Hematopoietic multipotent progenitor cell treated with erythropoietin and hydrocortisone succinate and interleukin-3 and kit ligand, for 8 days (in vitro differentiated cells): ENCODE results near the gene AFDN.

Source experiments
- DNase-seq: peaks from one replicate; pipeline ENCODE4 v3.0.0-alpha.2; 2015

The AFDN gene

DNA sequence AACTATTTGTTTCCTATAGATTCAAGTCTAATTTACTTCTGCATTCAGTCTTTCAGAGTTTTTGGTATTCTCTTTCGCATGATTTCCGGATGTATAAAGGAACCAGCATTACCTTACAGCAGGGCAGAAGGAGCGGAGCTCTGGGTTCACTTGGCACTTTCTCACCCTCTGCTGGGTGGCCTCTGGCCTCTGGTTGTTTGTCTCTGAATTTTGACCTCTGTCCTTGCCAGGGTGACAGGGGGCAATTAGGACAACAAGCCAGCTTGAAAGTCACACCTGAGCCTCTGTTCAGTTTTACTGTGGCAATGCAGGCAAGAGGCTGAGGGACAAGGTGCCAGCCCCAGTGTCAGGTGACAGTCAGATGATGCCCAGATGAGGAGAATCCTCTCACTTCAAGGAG is 101.4 kb downstream of the AFDN start:
- DNase-seq, result no peak

DNA sequence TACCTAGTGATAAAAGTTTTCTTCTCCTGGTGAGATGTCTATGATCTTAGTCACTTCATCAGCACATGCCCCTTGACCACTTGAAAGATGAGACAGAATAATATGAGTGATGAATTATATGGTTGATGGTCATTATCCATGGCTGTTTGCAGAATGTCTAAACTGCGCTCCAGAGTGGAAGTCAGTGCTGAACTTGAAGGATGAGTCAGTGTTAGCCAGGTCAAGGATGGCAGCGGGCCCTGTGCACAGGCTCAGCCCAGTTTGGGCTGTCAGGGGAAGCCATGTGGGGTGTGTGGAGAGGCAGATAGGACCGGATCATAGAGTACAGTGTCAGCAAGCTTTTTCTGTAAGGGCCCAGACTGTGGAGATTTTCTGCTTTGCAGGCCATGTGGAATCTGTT is 103.6 kb downstream of the AFDN start:
- no peak for DNase-seq

DNA sequence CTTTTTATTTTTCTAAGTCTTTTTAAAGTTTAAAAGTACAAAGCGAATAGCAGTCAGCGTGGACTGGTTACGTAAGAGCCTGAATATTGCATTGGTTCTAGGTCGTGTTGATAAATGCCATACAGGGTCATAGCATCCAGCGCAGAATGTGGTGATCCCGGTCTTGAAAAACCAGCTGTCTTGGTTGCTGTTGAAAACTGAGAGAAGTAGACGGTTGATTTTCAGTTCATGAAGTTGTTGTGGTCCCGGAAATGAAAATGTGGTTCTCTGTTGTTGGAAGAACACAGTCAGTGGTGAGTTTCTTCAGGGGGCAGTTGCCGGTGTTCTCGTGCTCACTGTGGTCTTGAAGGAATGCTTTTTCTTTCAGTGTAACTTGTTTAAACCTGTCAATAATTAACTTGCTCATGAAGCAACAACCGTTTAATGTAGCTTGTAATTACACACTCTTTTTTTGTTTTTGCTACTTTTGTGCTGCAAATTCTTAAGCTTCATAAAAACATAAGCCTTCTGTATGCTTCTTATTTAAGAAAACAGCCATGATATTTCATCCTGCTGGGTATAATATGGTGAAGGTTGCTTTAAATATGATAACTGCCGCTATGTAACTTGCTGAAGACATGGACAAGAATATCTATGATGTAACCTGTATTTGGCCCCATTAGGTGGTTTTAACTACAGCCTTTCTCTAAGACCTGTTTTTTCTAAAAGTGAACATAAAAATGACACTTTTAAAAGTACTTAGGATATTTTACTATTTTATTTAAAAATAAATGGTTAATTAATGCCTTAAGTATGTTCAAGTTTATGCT is 106.0 kb downstream of the AFDN start:
- no peak for DNase-seq

DNA sequence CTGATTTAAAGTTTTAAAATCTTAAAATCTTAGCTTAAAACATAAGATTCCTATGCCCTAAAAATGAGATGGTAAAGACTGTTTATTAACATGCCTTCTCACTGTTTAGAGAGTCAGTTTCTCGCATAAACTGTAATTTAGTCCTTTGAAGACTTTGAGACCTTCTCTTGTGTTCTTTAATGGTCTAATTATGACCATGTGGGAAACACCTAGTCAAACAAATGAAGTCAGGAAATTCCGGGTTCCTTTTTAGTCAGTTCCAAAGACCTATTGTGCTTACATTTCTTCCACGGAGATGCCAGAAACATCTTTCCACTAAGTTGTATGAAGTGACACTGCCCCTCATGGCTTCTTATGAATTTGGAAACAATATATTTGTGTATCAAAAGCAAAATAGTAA is 106.6 kb downstream of the AFDN start:
- no peak for DNase-seq

DNA sequence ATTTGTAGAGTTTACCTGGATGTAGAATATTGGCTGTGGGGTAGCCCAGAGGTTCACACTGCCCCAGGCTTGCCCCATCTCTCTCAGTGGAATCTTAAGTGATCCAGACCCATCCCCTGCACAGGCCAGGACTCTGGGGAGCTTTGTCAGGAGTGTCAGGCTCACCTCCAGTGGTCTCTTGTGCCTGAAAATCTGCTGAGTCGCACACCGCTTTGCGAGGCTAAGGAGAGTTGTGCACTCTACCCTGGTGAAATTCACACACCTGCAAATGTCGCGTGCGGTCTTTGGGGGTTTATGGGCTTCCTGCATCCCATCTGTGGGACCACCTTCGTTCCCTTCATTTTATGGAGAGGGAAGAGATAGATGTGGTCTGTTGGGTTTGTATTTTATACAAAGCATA is 107.1 kb downstream of the AFDN start:
- DNase-seq, result no peak

DNA sequence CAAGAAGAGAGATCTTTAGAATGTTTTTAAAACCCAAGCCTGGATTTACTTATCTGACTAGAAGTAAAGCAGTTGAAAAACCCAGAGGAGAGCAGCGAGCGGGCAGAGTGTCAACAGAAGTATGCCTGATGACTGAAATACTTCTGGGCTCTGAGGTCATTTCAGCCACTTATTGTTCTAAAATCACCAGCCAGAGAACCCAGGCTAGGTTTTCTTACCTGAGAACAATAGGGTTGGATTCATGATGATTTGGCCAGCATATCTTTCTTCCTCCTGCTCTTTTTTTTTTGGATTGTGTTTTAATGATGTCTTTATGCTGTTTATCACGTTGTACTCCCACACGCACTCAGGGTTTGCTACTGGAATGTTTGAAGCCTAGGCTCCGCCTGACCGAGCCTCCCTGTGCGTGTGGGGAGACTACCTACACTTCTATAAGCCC is 107.7 kb downstream of the AFDN start:
- DNase-seq, result no peak

DNA sequence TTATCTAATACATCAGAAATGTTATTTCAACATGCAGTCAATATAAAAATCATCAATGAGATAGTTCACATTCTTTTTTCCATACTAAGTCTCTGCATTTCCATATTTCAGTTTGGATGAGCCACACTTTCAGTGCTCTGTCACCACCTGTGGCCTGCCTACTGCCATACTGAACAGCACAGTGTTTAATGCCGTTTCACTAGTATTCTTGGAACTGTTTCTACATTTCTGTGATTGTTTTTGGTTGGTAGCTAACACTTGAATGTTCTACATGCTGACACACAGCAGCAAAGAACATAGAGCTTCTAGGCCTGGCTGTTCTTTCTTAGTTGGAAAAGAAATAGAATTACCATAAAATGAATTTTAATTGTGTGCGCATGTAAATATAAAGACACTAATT is 109.3 kb downstream of the AFDN start:
- DNase-seq, result no peak

DNA sequence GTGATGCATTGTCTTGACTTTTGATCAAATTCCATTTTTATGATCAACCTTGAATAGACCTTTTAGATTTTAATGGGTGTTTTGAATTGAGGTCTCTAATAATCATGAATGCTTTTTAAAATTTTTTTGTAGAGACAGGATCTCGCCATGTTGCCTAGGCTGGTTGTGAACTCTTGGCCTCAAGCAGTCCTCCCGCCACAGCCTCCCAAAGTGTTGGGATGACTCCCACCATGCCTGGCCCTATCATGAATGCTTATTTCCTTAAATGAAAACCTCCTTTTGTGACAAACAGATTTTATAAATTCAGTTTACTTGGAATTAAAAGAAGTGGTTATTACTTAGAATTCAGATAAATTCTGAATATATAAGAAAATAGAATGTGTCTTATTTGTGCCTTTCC is 110.6 kb downstream of the AFDN start:
- DNase-seq, result no peak

DNA sequence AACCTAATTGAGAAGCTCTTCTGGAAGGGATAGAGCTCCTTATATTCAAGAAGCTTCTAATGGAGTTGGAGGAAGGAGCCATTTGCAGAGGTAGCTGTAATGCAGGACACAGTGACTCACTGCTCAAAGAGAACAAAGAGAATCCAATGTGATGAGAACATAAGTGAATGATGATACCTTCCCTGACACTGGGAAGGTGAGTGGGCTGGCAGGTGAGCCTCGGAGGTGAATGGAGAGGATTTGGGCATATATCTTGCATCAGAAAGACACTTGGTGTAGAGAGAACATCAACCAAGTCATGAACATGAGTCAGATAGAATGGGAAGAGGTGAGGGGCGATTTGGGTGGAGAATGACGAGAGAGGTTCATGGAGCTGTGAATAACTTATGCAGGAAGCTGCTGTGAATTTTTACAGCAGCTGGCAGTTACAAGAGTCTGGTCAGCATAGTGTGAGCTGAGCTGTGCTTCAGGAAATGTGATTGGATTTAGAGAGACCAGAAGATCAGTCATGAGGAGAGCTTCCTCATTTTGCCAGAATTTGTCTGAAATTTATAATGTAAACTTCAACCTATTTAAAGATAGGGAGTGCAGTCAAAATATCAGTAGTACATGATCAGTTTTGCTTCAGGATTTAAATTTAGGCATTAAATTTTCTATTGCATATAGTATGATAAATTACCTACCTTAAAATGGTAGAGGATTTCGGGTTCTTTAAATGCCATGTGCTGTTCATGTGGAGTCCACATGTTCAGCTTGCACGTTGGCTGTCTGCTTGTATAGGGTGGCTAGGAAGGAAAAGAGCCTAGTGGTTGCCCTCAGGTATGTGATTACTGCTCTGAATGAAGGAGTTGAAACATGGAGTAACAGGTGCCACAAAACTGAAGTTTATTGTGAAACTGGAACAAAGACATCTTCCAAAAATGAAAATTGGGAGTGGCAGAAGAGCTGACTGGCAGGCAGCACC is 111.5 kb downstream of the AFDN start:
- DNase-seq, result no peak

DNA sequence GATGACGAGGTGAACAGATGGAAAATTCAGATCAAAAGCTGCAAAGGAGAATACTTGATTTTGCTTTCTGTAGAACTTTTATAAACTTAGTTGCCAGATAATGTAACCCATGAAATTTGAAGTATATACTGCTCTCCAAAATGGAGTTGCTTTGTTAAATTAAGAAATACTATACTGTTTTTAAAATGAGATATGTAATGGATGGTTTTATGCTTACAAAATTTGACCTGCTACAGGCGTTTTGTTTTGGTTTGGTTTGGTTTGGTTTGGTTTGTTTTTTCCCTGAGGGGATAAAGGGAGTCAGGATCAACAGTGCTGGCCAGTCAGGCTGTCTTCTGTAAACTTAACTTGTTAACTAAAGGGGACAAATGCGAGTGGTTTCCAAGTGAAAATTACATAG is 115.1 kb downstream of the AFDN start:
- no peak for DNase-seq

DNA sequence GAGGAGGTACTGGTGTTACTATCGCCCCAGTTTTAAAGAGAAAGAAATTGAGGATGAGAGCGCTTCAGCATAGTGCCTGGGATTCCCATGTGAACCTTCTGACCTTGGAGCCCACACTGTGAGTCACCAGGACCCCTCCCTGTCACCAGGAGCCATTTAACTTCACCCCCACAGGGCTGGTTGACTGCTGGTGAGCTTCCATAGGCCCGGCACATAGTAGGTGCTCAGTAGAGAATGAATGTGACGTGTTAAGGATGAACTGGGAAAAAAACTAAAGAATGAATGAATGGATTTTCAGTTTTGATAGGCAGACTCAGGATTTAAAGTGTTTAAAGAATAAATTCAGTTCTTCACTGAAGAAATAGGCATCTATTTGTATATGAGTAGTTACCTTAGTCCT is 117.4 kb downstream of the AFDN start:
- DNase-seq, result no peak

DNA sequence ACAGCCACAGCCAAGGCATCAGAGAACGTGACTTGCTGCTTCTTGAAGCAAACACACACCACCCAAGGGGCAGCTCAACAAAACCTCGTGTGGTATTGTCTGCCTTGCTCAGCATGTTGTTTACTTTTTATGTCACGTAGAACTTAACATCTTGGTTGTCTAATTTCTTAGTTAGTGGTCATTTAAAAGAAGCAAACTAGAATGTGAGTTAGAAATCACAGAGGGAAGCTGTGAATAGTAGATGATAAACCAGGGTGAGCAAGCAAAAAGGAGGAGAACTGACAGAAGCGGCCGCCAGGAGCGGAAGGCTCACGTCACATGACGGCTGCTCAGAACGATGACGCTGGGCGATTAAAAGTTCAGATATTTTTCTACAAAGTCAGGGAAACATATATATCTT is 119.3 kb downstream of the AFDN start:
- no peak for DNase-seq

DNA sequence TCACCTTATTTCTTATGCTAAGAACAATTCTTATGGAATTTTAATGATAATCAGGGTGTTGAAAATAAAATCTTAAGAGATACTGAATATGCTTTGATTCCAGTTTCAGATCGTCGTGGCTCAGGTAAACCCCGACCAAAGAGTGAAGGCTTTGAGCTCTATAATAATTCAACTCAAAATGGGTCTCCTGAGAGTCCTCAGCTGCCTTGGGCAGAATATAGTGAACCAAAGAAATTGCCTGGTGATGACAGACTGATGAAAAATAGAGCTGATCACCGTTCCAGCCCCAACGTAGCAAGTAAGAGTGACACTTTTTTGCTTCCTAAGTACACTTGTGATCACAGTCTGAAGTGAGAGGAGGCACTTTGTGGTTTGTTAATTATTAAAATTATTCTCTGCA is 119.9 kb downstream of the AFDN start:
- DNase-seq, result no peak

DNA sequence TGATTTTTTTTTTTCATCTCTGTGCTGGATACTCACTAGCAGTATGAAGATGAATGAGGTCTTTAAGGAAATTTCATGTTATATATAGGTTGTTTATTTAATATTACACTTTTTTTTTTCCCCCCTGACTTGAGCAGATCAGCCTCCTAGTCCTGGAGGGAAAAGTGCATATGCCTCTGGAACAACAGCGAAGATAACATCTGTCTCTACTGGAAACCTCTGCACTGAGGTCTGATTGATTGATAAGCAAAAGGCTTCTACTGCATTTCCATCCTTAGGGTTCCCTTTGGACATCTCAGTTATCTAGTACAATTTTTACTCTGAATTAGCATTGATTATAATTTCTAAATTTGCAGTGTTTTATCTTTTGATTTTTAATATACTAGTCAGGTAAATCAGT is 121.0 kb downstream of the AFDN start:
- DNase-seq, result no peak

DNA sequence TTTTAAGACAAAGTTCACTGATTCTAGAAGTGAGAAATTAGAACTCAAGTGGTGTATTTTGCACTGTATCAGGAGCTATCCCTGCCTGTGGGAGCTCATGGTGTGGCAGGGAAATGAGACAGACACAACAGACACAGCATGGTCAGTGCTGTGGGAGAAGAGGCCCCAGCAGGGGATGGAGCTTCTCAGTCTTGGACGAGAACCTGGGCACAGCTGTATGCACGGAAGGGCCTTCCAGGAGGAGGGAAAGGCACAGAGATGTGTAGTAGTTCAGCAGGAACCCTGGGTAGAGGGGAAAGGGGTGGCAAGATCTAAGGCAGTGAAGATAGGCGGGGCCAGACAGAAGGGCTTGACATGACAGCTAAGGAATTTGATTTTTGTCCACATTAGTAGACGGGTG is 122.0 kb downstream of the AFDN start:
- DNase-seq, result no peak

DNA sequence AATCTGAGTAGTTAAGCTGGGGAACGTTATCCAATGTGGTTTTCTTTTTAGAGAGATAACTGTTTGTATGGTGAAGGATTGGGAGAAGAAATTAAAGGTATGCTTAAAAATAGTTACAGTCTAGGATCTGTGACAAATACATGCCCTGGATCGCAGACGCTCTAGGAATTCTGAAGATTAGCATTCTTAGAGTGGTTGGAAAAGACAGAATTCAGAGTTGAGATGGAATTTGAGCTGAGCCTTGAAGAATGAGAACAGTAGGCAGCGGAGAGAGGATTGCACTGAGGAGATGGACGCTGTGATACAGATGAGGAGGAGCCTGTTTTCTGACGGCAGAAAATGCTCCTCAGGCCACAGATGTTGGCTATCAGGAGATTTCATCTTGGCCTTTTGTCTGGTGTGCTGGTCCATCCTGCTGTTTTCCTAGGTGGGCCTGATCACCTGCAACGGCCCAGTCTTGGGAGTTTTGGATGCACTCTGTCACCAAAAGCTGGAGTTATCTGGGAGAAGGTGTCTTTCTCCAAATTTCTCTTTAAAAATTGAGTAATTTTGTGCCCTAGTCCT is 122.5 kb downstream of the AFDN start:
- no peak for DNase-seq

DNA sequence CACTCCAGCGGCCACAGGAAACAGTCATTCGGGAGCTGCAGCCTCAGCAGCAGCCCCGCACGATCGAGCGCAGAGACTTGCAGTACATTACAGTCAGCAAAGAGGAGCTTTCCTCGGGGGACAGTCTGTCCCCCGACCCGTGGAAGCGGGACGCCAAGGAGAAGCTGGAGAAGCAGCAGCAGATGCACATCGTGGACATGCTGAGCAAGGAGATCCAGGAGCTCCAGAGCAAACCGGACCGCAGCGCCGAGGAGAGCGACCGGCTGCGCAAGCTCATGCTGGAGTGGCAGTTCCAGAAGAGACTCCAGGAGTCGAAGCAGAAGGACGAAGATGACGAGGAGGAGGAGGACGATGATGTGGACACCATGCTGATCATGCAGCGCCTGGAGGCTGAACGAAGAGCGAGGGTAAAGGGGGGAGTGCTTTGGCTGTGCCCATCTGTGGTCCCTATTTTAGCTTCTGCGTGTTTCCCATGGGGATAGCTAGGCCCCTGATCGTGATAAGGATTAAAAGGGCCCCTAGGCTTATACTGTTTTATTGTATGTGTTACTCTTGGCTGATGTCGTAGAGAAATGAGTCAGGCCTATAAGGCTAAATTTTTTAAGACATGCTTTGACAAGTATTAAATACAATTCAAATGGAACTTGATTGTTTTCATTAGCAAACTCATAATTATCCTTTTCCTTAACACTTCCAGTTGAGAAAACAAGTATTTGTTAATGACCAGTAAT is 125.2 kb downstream of the AFDN start:
- DNase-seq, result no peak

DNA sequence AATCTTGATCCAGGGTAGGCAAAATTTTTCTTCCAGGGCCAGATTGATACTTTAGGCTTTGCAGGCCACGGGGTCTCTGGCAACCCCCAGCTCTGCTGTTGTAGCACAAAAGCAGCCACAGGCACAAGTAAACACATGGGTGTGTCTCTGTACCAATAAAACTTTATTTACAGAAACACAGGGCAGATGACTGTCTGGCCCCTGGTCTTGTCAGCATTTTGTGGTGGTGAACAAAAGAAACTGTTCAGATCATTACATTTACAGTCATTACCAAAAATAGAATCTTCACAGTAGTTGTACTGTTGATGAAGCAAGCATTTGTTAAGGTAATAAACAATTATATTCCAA is 125.8 kb downstream of the AFDN start:
- DNase-seq, result no peak

DNA sequence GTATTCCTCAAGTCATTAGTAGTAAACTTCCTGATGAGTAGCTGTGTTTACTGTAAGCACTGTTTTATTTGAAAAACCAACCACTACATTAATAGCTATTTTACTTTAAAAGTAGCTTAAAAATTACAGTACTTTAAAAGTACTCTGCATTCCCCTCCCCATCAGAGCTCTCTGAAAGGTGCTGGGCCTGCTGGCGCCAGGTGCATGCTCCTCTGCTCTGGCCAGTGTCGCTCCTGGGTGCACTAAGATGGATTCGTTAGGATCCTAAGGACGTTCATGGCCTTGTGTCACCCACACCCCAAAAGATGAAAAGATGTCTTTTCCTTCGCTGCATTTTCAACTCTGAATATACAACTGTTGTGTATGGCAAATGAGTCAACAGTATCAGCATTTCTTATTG is 126.8 kb downstream of the AFDN start:
- no peak for DNase-seq

DNA sequence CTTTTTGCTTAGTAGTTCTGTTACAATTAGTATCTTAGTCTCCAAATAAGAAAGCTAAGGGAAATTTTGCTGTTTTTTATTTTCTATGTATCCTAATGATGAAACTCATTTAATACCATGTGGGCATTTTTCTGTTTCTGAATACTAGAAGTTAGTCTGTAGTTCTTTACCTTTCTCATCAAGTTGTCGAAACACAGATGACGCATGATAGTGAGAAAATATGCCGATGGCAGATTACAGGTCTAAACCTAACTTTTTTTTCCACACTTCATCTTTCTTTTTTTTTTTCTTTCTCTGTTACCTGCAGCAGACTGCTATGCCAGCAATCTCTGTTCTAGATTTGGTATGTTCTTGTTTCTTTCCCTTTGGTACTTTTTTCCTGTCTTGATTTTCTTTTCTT is 127.4 kb downstream of the AFDN start:
- no peak for DNase-seq

DNA sequence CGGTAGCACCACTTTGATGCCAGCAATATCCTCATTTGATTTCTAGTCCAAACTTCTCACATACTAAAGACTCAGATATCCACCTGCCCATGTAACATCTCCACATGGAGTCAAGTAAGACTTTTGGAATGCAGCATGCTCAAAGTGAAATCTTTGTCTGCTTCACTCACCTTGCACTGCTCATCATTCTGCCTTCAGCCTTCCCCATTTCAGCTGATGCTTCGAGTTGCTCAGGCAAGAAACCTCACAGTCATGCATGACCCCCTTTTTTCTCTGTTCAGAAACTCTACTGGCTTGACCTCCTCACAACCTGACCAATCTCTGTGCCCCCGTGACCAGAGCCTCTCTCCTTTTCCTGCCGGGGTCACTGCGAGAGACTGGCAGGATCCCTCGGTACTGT is 129.8 kb downstream of the AFDN start:
- no peak for DNase-seq

DNA sequence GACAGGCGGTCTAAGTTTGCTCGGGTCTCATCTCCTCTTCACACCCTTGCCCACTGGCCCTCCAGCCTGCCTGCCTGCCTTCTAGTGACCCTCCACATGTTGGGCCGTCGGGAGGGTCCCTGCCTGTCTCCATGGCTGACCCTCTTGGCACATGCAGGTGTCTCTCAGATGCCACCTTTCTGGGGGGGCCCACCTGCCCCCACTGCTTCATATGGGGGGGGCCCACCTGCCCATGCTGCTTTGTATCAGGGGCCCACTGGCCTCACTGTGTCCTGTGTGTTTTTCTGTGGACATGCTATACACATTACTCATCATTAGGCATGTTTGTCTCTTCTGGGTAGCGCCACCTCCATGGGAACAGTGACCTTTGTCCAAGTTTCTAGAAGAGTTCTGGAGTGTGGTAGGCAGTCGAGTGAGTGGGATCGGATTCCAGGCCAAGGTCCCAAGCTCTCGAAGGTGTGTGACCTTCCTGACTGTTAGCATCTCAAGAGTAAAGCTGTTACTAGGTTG is 130.3 kb downstream of the AFDN start:
- DNase-seq, result no peak

DNA sequence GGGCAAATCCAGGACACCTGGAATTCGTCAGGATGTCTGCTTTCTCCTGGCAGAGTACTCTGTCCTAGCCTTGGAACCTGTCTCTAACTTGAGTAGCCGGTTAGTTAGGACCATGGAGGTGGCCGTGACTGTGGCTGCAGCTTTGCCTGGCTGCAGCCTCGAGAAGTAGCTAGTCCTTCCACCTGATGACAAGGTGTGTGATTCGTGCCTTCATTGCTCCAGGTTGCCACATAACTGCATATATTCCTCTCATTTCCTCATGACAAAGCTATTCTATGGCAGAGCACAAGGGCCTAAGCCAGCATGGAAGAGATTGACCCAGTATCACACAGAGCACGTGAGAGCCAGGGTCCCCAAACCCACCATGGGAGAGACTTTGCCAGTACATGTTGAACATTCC is 130.9 kb downstream of the AFDN start:
- DNase-seq, result no peak
